Activated T-helper 1 cell treated with Interleukin-2 at 50 U/mL for 16 hours (primary cell): ENCODE measurements around the gene DMXL1.
A peak's percentile ranks its signal among the peaks of the same experiment; 100 is the strongest.

Source experiments
- DNase-seq: peaks from one replicate; pipeline ENCODE4 v3.0.0-alpha.2; 2020; ENCODE audit warnings: low read depth

Gene DMXL1

GRCh38 chr5:119070828-119071560 is at the start of gene DMXL1:
TSS of gene DMXL1 (plus strand) at chr5:119071087. CDS start at chr5:119071570, 483 bp downstream.
- DNase-seq: peak; percentile 92

- DNase-seq: no peak
These were observed 49.6 kb upstream of the DMXL1 start for GRCh38 chr5:119021149-119021732.

GRCh38 chr5:119022017-119022745 is 48.7 kb upstream of the DMXL1 start:
- DNase-seq: no peak

- no peak for DNase-seq
These were observed 48.1 kb upstream of the DMXL1 start for GRCh38 chr5:119022773-119023172.

GRCh38 chr5:119028575-119028974 is 42.3 kb upstream of the DMXL1 start:
- DNase-seq: no peak

- DNase-seq: no peak
These were observed 39.6 kb upstream of the DMXL1 start for GRCh38 chr5:119031011-119031886.

- no peak for DNase-seq
These were observed 39.0 kb upstream of the DMXL1 start for GRCh38 chr5:119031905-119032304.

GRCh38 chr5:119032656-119033055 is 38.2 kb upstream of the DMXL1 start:
- DNase-seq: no peak

GRCh38 chr5:119033135-119033534 is 37.8 kb upstream of the DMXL1 start:
- DNase-seq: no peak

- DNase-seq: no peak
These were observed 34.7 kb upstream of the DMXL1 start for GRCh38 chr5:119036101-119036762.

GRCh38 chr5:119037496-119038215 is 33.2 kb upstream of the DMXL1 start:
- DNase-seq: no peak

GRCh38 chr5:119048246-119048645 is 22.6 kb upstream of the DMXL1 start:
- DNase-seq: no peak

- DNase-seq: no peak
These were observed 20.9 kb upstream of the DMXL1 start for GRCh38 chr5:119049824-119050449.

GRCh38 chr5:119054101-119054500 is 16.8 kb upstream of the DMXL1 start:
- no peak for DNase-seq

GRCh38 chr5:119055294-119055693 is 15.6 kb upstream of the DMXL1 start:
- no peak for DNase-seq

GRCh38 chr5:119058979-119059529 is 11.8 kb upstream of the DMXL1 start:
- no peak for DNase-seq

- DNase-seq: no peak
These were observed 11.1 kb upstream of the DMXL1 start for GRCh38 chr5:119059740-119060255.

- DNase-seq: no peak
These were observed 7.1 kb upstream of the DMXL1 start for GRCh38 chr5:119063579-119064379.

GRCh38 chr5:119067450-119067849 is 3.4 kb upstream of the DMXL1 start:
- no peak for DNase-seq
